Type B pancreatic cell (in vitro differentiated cells): ENCODE data around the gene NUP153. TPM values are rescaled to one million over a fixed set of nuclear protein-coding genes. Genes with fewer than 3 reads are reported as not detected.
"Not testable (repeated sequence)": the region's sequence is repeated elsewhere in the genome, so short reads cannot be mapped to it uniquely, and the experiment has no call there.

Experiments used
- DNase-seq: peaks from one replicate; pipeline ENCODE4 v3.0.0; 2021; ENCODE audit warnings: mixed read lengths; ENCODE audit not compliant: unreplicated experiment; ENCODE audit errors: extremely low spot score
- H3K27ac Mint-ChIP-seq: 2 replicates; pipeline ENCODE4 v1.8.0; 2021; ENCODE audit warnings: mild to moderate bottlenecking, mixed read lengths
- H3K27me3 Mint-ChIP-seq: 2 replicates; pipeline ENCODE4 v1.8.0; 2021; ENCODE audit warnings: mixed read lengths
- H3K36me3 Mint-ChIP-seq: 2 replicates; pipeline ENCODE4 v1.8.0; 2021; ENCODE audit warnings: mixed read lengths
- H3K4me1 Mint-ChIP-seq: one replicate; pipeline ENCODE4 v1.8.0; 2021; ENCODE audit warnings: mixed read lengths; ENCODE audit not compliant: unreplicated experiment
- H3K4me3 Mint-ChIP-seq: 2 replicates; pipeline ENCODE4 v1.8.0; 2021; ENCODE audit warnings: mild to moderate bottlenecking, mixed read lengths
- H3K9me3 Mint-ChIP-seq: 2 replicates; pipeline ENCODE4 v1.8.0; 2021; ENCODE audit warnings: mixed read lengths
- total RNA-seq: library from RNA; stranded (reverse); gene quantifications from 2 replicates; pipeline ENCODE4 v1.2.1, GENCODE V29; 2021; ENCODE audit warnings: low replicate concordance
- TF ChIP-seq, protein P1 (sequence below): fragments of 200-600 bp; sonication (generic); conservative IDR thresholded peaks from 2 replicates; pipeline ENCODE4 v1.5.0; 2021; ENCODE audit warnings: antibody characterized with exemption, mild to moderate bottlenecking

The NUP153 gene
- total RNA-seq, 1 donor from 2014 or later, result 51.8 TPM

DNA sequence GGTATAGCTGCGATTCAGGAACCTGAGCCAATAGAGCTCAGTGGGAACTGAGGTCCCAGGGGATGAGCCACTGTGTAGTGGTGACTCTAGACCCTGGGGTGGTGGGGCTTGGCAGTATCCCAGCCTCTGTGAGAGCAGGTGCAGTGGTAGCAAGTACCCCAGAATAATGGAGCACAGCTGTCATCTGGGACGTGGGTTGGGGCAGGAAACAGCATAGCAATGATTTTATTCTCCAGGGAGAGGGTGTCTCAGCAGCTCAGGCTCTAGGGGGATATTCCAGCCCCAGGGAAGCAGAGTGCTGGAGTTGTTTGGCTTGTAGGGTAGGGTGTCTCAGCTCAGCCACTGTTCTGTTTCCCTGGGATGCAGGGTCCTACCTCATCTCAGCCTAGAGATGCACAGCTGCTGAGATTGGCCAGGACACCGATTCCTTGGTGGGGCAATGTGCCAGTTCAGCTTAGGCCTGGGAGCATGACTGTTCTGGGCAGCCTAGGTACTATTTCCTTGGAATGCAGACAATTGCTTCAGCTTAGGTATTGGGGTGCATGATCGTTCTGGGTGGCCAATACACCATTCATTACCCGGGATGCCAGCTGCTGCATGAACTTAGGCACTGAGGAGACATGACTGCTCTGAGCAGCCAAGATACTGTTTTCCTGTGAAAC lies 34.0 kb upstream of the NUP153 start:
- Mint-ChIP-seq H3K4me3 (no peak overlapping the region), H3K27ac (no peak overlapping the region), H3K9me3 (peaks cover 10% of the 10 kb centered on the region), H3K4me1 (no peaks in the 10 kb centered on the region), H3K36me3 (no peaks in the 10 kb centered on the region), H3K27me3 (no peaks in the 10 kb centered on the region)
- DNase-seq, result no peak
- TF ChIP-seq, protein P1, sequence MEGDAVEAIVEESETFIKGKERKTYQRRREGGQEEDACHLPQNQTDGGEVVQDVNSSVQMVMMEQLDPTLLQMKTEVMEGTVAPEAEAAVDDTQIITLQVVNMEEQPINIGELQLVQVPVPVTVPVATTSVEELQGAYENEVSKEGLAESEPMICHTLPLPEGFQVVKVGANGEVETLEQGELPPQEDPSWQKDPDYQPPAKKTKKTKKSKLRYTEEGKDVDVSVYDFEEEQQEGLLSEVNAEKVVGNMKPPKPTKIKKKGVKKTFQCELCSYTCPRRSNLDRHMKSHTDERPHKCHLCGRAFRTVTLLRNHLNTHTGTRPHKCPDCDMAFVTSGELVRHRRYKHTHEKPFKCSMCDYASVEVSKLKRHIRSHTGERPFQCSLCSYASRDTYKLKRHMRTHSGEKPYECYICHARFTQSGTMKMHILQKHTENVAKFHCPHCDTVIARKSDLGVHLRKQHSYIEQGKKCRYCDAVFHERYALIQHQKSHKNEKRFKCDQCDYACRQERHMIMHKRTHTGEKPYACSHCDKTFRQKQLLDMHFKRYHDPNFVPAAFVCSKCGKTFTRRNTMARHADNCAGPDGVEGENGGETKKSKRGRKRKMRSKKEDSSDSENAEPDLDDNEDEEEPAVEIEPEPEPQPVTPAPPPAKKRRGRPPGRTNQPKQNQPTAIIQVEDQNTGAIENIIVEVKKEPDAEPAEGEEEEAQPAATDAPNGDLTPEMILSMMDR, result no peak

- Mint-ChIP-seq H3K36me3 (no peaks in the 10 kb centered on the region), H3K27me3 (no peaks in the 10 kb centered on the region), H3K4me1 (no peaks in the 10 kb centered on the region), H3K4me3 (no peak overlapping the region), H3K27ac (no peak overlapping the region), H3K9me3 (peaks cover 10% of the 10 kb centered on the region)
- TF ChIP-seq, protein P1, result no peak
- DNase-seq, result no peak
These were observed 31.1 kb upstream of the NUP153 start for GRCh38 chr6:17737704-17738252.

- H3K4me3 Mint-ChIP-seq, H3K36me3 Mint-ChIP-seq, H3K4me1 Mint-ChIP-seq, H3K27ac Mint-ChIP-seq, H3K27me3 Mint-ChIP-seq, DNase-seq: not testable (repeated sequence)
- peaks cover 10% of the 10 kb centered on the region for H3K9me3 Mint-ChIP-seq
These were observed 28.6 kb upstream of the NUP153 start for GRCh38 chr6:17735311-17735710.

GRCh38 chr6:17730078-17730704 lies 23.5 kb upstream of the NUP153 start:
- no peak overlapping the region for H3K27ac Mint-ChIP-seq
- no peak overlapping the region for H3K4me3 Mint-ChIP-seq
- TF ChIP-seq, protein P1, result no peak
- no peaks in the 10 kb centered on the region for H3K9me3 Mint-ChIP-seq
- no peaks in the 10 kb centered on the region for H3K36me3 Mint-ChIP-seq
- no peaks in the 10 kb centered on the region for H3K4me1 Mint-ChIP-seq
- H3K27me3 Mint-ChIP-seq, result no peaks in the 10 kb centered on the region
- no peak for DNase-seq

- H3K4me3 Mint-ChIP-seq, result no peak overlapping the region
- no peaks in the 10 kb centered on the region for H3K4me1 Mint-ChIP-seq
- H3K9me3 Mint-ChIP-seq, result no peaks in the 10 kb centered on the region
- TF ChIP-seq, protein P1, result no peak
- DNase-seq, result no peak
- H3K27me3 Mint-ChIP-seq, result no peaks in the 10 kb centered on the region
- H3K27ac Mint-ChIP-seq, result no peak overlapping the region
- H3K36me3 Mint-ChIP-seq, result no peaks in the 10 kb centered on the region
These were observed 22.7 kb upstream of the NUP153 start for GRCh38 chr6:17729223-17730077.
